GM12874 (cell line): ENCODE measurements around the gene PRMT3.

Experiments used
- CTCF ChIP-seq: IDR thresholded peaks from 2 replicates; pipeline ENCODE4 v1.5.1; 2011; ENCODE audit warnings: low read depth, mild to moderate bottlenecking, control low read depth, low read length, moderate library complexity; ENCODE audit not compliant: insufficient read depth

The PRMT3 gene

GRCh38 chr11:20558741-20559140 is 171.2 kb downstream of the PRMT3 start:
- no peak for TF ChIP-seq CTCF
